ENCODE measurements around the gene MAGOHB. TPM values are rescaled to one million over a fixed set of nuclear protein-coding genes. Genes with fewer than 3 reads are reported as not detected.
A peak's percentile ranks its signal among the peaks of the same experiment; 100 is the strongest.

The MAGOHB gene
- total and polyA plus RNA-seq, 2 of the 13 experiments (the other 11 are each of a cell fraction or from before 2014, with no cell fraction given): 7.0 to 49.8 TPM

DNA sequence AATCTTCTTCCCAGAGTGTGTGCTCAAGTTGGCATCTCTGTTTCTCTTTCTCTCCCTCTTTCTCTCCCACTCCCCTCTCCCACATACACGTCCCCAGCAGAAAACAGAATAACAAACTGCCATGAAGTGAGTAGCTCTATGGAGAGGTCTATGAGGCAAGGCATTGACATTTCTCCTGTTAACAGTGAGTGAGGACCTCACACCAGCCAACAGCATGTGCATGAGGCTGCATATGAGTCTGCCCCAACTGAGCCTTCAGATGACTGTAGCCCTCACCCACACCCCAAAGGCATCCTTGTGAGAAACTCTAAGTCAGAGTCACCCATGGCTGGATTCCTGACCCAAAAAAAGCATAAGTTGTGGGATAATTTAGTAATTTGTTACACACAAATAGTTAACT, 50.4 kb downstream of the MAGOHB start:
- H3K79me2 ChIP-seq (ENCODE audit: insufficient read depth, low read length): no peaks in the 10 kb centered on the region
- FAIRE-seq (no peak), ATAC-seq (no peak), DNase-seq (ENCODE audit: low spot score) (no peak)
- no peaks in the 10 kb centered on the region for H3K27me3 ChIP-seq (ENCODE audit: control insufficient read depth in 1 of 2, insufficient read depth in 2 of 2, low read length in 2 of 2)
- in situ Hi-C loops (cut with HindIII; ENCODE audit: extremely low pct_ligation_motif_present, low pct_unique_long_range_greater_than_20kb): loop anchor here (5.0 to 10.0 kb wide), 2 partner anchors 238 to 326 kb away; no protein-coding TSS in a partner anchor
- TF ChIP-seq ELF3 (CRISPR knock-in tag; IDR thresholded peaks at IDR 0.05): no peak
- TF ChIP-seq, protein P1, sequence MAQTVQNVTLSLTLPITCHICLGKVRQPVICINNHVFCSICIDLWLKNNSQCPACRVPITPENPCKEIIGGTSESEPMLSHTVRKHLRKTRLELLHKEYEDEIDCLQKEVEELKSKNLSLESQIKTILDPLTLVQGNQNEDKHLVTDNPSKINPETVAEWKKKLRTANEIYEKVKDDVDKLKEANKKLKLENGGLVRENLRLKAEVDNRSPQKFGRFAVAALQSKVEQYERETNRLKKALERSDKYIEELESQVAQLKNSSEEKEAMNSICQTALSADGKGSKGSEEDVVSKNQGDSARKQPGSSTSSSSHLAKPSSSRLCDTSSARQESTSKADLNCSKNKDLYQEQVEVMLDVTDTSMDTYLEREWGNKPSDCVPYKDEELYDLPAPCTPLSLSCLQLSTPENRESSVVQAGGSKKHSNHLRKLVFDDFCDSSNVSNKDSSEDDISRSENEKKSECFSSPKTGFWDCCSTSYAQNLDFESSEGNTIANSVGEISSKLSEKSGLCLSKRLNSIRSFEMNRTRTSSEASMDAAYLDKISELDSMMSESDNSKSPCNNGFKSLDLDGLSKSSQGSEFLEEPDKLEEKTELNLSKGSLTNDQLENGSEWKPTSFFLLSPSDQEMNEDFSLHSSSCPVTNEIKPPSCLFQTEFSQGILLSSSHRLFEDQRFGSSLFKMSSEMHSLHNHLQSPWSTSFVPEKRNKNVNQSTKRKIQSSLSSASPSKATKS (CRISPR knock-in tag; IDR thresholded peaks at IDR 0.05): no peak
- H2AFZ ChIP-seq (ENCODE audit: low read length): no peak overlapping the region
- WGBS (ENCODE audit: low lambda C conversion rate): 38% methylated on average over 1 of the region's 1 CpG
- intact Hi-C loops (cut with micrococcal nuclease; ENCODE audit: unreplicated experiment): no loop called here
- H3K27ac ChIP-seq (ENCODE audit: extremely low read length, insufficient read depth, low read length): no peak overlapping the region
- H3K36me3 ChIP-seq (replicated peaks in 1 of 2; ENCODE audit: control insufficient read depth in 1 of 2, insufficient read depth in 2 of 2, low read length in 2 of 2): no peaks in the 10 kb centered on the region
- no peaks in the 10 kb centered on the region for H4K20me1 ChIP-seq (ENCODE audit: insufficient read depth, low read length)
- no peaks in the 10 kb centered on the region for H3K4me1 ChIP-seq (ENCODE audit: insufficient read depth, low read length)
- H3K4me2 ChIP-seq (ENCODE audit: low read depth, low read length): no peak overlapping the region
- H3K4me3 ChIP-seq (replicated peaks in 1 of 3; ENCODE audit: insufficient read depth in 1 of 3, low read depth in 2 of 3, low read length in 3 of 3): no peak overlapping the region
- no TSS peak for BruUV-seq (replicated peaks)
- H3K9ac ChIP-seq (ENCODE audit: insufficient read depth, low read depth, low read length): no peak overlapping the region
- ChIA-PET CTCF (ENCODE audit: low intra/inter-chr PET ratio, low total read pairs) (interaction anchor here (1.2 to 3.9 kb wide), 3 partner anchors 196 to 327 kb away, joined by 3 to 39 read pairs (median 25); no protein-coding TSS in a partner anchor), POLR2A (no interaction called here)
- no peaks in the 10 kb centered on the region for H3K9me3 ChIP-seq (ENCODE audit: low read length)

GRCh38 chr12:10562306-10562933, 51.0 kb downstream of the MAGOHB start:
- peak; percentile 64 for FAIRE-seq
- Histone ChIP-seq H3K4me3 (replicated peaks in 1 of 3; ENCODE audit: insufficient read depth in 1 of 3, low read depth in 2 of 3, low read length in 3 of 3) (no peak overlapping the region), H3K9me3 (ENCODE audit: low read length) (no peaks in the 10 kb centered on the region), H3K4me1 (ENCODE audit: insufficient read depth, low read length) (no peaks in the 10 kb centered on the region), H3K4me2 (ENCODE audit: low read depth, low read length) (no peak overlapping the region), H3K27me3 (ENCODE audit: control insufficient read depth in 1 of 2, insufficient read depth in 2 of 2, low read length in 2 of 2) (0 out of 5 replicates have a peak, but pooled peaks cover 0 to under 1% of the 10 kb centered on the region in 2 experiments), H3K79me2 (ENCODE audit: insufficient read depth, low read length) (no peaks in the 10 kb centered on the region), H2AFZ (ENCODE audit: low read length) (no peak overlapping the region), H3K9ac (ENCODE audit: insufficient read depth, low read depth, low read length) (no peak overlapping the region), H3K36me3 (replicated peaks in 1 of 2; ENCODE audit: control insufficient read depth in 1 of 2, insufficient read depth in 2 of 2, low read length in 2 of 2) (no peaks in the 10 kb centered on the region), H3K27ac (ENCODE audit: extremely low read length, insufficient read depth, low read length) (no peak overlapping the region), H4K20me1 (ENCODE audit: insufficient read depth, low read length) (no peaks in the 10 kb centered on the region)
- WGBS (ENCODE audit: low lambda C conversion rate): 8% methylated on average over 1 of the region's 1 CpG
- in situ Hi-C loops (cut with HindIII; ENCODE audit: extremely low pct_ligation_motif_present, low pct_unique_long_range_greater_than_20kb): loop anchor here (5.0 to 10.0 kb wide), 2 partner anchors 238 to 325 kb away; no protein-coding TSS in a partner anchor
- POLR2A ChIA-PET: no interaction called here
- no TSS peak for BruUV-seq (replicated peaks)
- intact Hi-C loops (cut with micrococcal nuclease; ENCODE audit: unreplicated experiment): loop anchor here (1.0 kb wide), 3 partner anchors 197 to 327 kb away; no protein-coding TSS in a partner anchor
- CTCF ChIA-PET (ENCODE audit: low intra/inter-chr PET ratio, low total read pairs): interaction anchor here (1.2 to 3.9 kb wide), 4 partner anchors 112 to 326 kb away, joined by 3 to 39 read pairs (median 15); partner anchors contain the start of gene STYK1
- ATAC-seq: no peak
- DNase-seq (ENCODE audit: low spot score): peak; percentile 16
- TF ChIP-seq NR2C2 (CRISPR knock-in tag; IDR thresholded peaks at IDR 0.05; ENCODE audit: borderline replicate concordance) (no peak), ELF3 (CRISPR knock-in tag; IDR thresholded peaks at IDR 0.05) (no peak), CBFB (CRISPR knock-in tag; IDR thresholded peaks at IDR 0.05) (no peak), SMC3 (IDR thresholded peaks at IDR 0.05; ENCODE audit: low read length) (peak; percentile 81), STAG1 (CRISPR knock-in tag; IDR thresholded peaks at IDR 0.05) (peak; percentile 78), RAD21 (CRISPR knock-in tag; IDR thresholded peaks at IDR 0.05) (peak; percentile 49; the same call in 1 of the 2 replicates)
- TF ChIP-seq, protein P2, sequence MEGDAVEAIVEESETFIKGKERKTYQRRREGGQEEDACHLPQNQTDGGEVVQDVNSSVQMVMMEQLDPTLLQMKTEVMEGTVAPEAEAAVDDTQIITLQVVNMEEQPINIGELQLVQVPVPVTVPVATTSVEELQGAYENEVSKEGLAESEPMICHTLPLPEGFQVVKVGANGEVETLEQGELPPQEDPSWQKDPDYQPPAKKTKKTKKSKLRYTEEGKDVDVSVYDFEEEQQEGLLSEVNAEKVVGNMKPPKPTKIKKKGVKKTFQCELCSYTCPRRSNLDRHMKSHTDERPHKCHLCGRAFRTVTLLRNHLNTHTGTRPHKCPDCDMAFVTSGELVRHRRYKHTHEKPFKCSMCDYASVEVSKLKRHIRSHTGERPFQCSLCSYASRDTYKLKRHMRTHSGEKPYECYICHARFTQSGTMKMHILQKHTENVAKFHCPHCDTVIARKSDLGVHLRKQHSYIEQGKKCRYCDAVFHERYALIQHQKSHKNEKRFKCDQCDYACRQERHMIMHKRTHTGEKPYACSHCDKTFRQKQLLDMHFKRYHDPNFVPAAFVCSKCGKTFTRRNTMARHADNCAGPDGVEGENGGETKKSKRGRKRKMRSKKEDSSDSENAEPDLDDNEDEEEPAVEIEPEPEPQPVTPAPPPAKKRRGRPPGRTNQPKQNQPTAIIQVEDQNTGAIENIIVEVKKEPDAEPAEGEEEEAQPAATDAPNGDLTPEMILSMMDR (CRISPR knock-in tag; IDR thresholded peaks at IDR 0.05): peak; percentile 64

Measured in HepG2 (cell line).